ENCODE results near the gene LCAT. TPM values are rescaled to one million over a fixed set of nuclear protein-coding genes. Genes with fewer than 3 reads are reported as not detected.
"Not testable (repeated sequence)": the region's sequence is repeated elsewhere in the genome, so short reads cannot be mapped to it uniquely, and the experiment has no call there.

Gene LCAT
- total RNA-seq, 1 experiment from 2014 or later, result 14.0 TPM

DNA sequence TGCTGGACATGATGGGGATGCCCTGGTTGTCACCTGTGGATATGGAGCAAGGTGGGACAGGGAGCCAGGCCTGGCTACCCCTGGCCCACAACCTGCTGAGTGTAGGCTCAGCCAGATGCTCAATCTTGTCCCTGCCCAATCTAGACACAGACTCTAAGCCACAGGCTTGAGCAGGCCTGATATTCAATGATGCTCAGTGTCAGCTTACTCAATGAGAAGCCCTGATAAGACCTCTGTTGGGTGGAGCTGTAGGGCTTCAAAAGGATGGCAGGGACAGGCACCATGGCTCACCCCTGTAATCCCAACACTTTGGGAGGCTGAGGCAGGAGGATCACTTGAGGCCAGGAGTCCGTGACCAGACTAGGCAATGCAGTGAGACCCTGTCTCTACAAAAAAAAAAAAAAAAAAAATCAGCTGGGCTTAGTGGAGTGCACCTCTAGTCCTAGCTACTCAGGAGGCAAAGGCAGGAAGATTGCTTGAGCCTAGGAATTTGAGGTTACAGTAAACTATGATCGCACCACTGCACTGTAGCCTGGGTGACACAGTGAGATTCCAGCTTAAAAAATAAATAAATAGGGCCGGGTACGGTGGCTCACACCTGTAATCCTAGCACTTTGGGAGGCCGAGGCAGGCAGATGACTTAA is 3.4 kb downstream of the LCAT start:
- in situ Hi-C loops (cut with HindIII; ENCODE audit: low pct_unique_long_range_greater_than_20kb, low sequenced_read_pairs) (no loop called here), intact Hi-C loops (cut with micrococcal nuclease; ENCODE audit: unreplicated experiment) (no loop called here)
- H3K9me3 ChIP-seq (ENCODE audit: control insufficient read depth, insufficient read depth, low read depth, low read length), result no peaks in the 10 kb centered on the region
- H3K27ac ChIP-seq (ENCODE audit: low read length), result no peak overlapping the region
- no peak overlapping the region for H3K4me3 ChIP-seq (ENCODE audit: low read depth in 2 of 2, low read length in 2 of 2)
- CTCF ChIA-PET, result no interaction called here
- no peak for TF ChIP-seq TCF7L2 (IDR thresholded peaks at IDR 0.05; ENCODE audit: low read depth, low read length)
- TF ChIP-seq POLR2AphosphoS5 (IDR thresholded peaks at IDR 0.05; ENCODE audit: low read depth, low read length), result no peak
- no peak for TF ChIP-seq SIN3A (IDR thresholded peaks at IDR 0.05; ENCODE audit: borderline replicate concordance, insufficient read depth, low read depth, low read length)
- TF ChIP-seq, protein P1, sequence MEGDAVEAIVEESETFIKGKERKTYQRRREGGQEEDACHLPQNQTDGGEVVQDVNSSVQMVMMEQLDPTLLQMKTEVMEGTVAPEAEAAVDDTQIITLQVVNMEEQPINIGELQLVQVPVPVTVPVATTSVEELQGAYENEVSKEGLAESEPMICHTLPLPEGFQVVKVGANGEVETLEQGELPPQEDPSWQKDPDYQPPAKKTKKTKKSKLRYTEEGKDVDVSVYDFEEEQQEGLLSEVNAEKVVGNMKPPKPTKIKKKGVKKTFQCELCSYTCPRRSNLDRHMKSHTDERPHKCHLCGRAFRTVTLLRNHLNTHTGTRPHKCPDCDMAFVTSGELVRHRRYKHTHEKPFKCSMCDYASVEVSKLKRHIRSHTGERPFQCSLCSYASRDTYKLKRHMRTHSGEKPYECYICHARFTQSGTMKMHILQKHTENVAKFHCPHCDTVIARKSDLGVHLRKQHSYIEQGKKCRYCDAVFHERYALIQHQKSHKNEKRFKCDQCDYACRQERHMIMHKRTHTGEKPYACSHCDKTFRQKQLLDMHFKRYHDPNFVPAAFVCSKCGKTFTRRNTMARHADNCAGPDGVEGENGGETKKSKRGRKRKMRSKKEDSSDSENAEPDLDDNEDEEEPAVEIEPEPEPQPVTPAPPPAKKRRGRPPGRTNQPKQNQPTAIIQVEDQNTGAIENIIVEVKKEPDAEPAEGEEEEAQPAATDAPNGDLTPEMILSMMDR (IDR thresholded peaks at IDR 0.05), result no peak
- TF ChIP-seq, protein P2, sequence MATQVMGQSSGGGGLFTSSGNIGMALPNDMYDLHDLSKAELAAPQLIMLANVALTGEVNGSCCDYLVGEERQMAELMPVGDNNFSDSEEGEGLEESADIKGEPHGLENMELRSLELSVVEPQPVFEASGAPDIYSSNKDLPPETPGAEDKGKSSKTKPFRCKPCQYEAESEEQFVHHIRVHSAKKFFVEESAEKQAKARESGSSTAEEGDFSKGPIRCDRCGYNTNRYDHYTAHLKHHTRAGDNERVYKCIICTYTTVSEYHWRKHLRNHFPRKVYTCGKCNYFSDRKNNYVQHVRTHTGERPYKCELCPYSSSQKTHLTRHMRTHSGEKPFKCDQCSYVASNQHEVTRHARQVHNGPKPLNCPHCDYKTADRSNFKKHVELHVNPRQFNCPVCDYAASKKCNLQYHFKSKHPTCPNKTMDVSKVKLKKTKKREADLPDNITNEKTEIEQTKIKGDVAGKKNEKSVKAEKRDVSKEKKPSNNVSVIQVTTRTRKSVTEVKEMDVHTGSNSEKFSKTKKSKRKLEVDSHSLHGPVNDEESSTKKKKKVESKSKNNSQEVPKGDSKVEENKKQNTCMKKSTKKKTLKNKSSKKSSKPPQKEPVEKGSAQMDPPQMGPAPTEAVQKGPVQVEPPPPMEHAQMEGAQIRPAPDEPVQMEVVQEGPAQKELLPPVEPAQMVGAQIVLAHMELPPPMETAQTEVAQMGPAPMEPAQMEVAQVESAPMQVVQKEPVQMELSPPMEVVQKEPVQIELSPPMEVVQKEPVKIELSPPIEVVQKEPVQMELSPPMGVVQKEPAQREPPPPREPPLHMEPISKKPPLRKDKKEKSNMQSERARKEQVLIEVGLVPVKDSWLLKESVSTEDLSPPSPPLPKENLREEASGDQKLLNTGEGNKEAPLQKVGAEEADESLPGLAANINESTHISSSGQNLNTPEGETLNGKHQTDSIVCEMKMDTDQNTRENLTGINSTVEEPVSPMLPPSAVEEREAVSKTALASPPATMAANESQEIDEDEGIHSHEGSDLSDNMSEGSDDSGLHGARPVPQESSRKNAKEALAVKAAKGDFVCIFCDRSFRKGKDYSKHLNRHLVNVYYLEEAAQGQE (IDR thresholded peaks at IDR 0.05; ENCODE audit: insufficient read depth in 1 of 2, low read depth in 2 of 2, low read length in 1 of 2), result no peak
- H3K36me3 ChIP-seq (ENCODE audit: control insufficient read depth, insufficient read depth, low read length), result peaks cover 2% of the 10 kb centered on the region; the same call in 1 of the 2 replicates
- ATAC-seq (no peak), DNase-seq (ENCODE audit: low read depth, low spot score) (no peak)
- H3K4me1 ChIP-seq (ENCODE audit: control insufficient read depth, insufficient read depth, low read length), result peaks cover 4% of the 10 kb centered on the region; the same call in 1 of the 2 replicates
- POLR2A ChIA-PET, result no interaction called here
- H3K27me3 ChIP-seq (ENCODE audit: control insufficient read depth, insufficient read depth, low read length), result no peaks in the 10 kb centered on the region
- BruUV-seq (replicated peaks), result no TSS peak

DNA sequence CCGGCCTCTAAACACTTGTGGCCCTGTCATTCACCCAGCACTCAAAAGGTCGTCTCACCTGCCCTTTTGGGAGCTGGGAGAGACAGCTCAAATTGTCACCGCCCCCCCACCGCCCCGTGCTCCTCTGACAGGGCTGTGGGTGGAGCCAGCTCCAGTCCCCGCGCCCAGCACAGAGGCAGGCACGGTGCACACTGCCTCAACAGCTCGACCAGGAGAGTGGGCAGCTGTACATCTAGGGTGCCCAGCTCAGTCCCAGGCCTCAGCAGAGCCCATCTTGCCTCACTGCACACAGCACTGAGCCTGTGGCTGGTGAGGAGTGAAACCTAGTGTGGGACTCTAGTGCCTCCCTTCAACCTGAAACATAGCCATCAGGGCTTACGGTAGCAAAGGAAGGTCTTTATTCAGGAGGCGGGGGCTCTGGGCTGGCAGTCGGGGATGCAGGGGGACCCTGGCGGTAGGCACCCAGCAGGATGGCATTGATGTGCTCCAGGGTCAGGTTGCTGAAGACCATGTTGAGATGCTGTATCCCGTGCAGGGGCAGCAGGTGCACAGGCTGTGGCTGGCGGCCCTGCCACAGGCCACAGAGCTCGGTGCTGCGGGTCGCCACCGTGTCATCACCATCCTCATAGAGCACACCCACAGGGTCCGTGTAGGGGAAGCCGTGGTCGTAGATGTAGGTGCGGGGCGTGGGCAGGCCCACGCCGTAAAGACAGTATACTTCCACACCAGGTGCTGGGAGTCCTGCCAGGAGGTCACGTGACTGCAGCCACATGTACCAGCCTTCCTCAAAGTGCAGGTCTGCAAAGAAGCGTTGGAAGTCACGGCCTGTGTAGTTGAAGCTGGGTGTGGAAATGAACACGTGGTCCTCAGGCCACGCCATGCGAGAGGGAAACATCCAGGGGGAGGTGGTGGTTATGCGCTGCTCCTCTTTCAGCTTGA is 4.1 kb downstream of the LCAT start:
- in situ Hi-C loops (cut with HindIII; ENCODE audit: low pct_unique_long_range_greater_than_20kb, low sequenced_read_pairs), result no loop called here
- ChIA-PET POLR2A (no interaction called here), CTCF (interaction anchor here (0.7 kb wide), 1 partner anchor 12 kb away, joined by 3 read pairs; no protein-coding TSS in a partner anchor)
- intact Hi-C loops (cut with micrococcal nuclease; ENCODE audit: unreplicated experiment), result no loop called here
- H3K27ac ChIP-seq (ENCODE audit: low read length), result no peak overlapping the region
- H3K9me3 ChIP-seq (ENCODE audit: control insufficient read depth, insufficient read depth, low read depth, low read length), result no peaks in the 10 kb centered on the region
- no peak overlapping the region for H3K4me3 ChIP-seq (ENCODE audit: low read depth in 2 of 2, low read length in 2 of 2)
- H3K4me1 ChIP-seq (ENCODE audit: control insufficient read depth, insufficient read depth, low read length), result peaks cover 4% of the 10 kb centered on the region; the same call in 1 of the 2 replicates
- no peak for ATAC-seq
- peaks cover 2% of the 10 kb centered on the region; the same call in 1 of the 2 replicates for H3K36me3 ChIP-seq (ENCODE audit: control insufficient read depth, insufficient read depth, low read length)
- no peak for DNase-seq (ENCODE audit: low read depth, low spot score)
- TF ChIP-seq, protein P1 (IDR thresholded peaks at IDR 0.05), result no peak
- TF ChIP-seq TCF7L2 (IDR thresholded peaks at IDR 0.05; ENCODE audit: low read depth, low read length), result no peak
- TF ChIP-seq POLR2AphosphoS5 (IDR thresholded peaks at IDR 0.05; ENCODE audit: low read depth, low read length), result no peak; the same call in 1 of the 2 replicates
- no peak for TF ChIP-seq SIN3A (IDR thresholded peaks at IDR 0.05; ENCODE audit: borderline replicate concordance, insufficient read depth, low read depth, low read length)
- TF ChIP-seq, protein P2 (IDR thresholded peaks at IDR 0.05; ENCODE audit: insufficient read depth in 1 of 2, low read depth in 2 of 2, low read length in 1 of 2), result no peak
- no peaks in the 10 kb centered on the region for H3K27me3 ChIP-seq (ENCODE audit: control insufficient read depth, insufficient read depth, low read length)
- BruUV-seq (replicated peaks), result no TSS peak

DNA sequence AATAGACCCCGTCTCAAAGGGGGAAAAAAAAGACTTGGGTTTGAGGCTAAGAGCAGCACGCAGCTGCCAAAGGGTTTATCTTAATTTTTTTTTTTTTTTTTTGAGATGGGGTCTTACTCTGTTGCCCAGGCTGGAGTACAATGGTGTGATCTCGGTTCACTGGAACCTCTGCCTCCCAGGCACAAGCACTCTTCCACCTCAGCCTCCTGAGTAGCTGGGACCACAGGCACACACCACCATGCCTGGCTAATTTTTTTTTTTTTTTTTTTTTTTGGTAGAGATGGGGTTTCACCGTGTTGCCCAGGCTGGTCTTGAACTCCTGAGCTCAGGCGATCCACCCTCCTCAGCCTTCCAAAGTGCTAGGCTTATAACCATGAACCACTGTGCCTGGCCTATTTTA is 6.2 kb downstream of the LCAT start:
- H3K9me3 ChIP-seq (ENCODE audit: control insufficient read depth, insufficient read depth, low read depth, low read length); CTCF ChIA-PET; ATAC-seq; intact Hi-C loops (cut with micrococcal nuclease; ENCODE audit: unreplicated experiment); H3K27me3 ChIP-seq (ENCODE audit: control insufficient read depth, insufficient read depth, low read length); H3K36me3 ChIP-seq (ENCODE audit: control insufficient read depth, insufficient read depth, low read length); in situ Hi-C loops (cut with HindIII; ENCODE audit: low pct_unique_long_range_greater_than_20kb, low sequenced_read_pairs); H3K4me1 ChIP-seq (ENCODE audit: control insufficient read depth, insufficient read depth, low read length); DNase-seq (ENCODE audit: low read depth, low spot score); H3K4me3 ChIP-seq (ENCODE audit: low read depth in 2 of 2, low read length in 2 of 2); H3K27ac ChIP-seq (ENCODE audit: low read length); BruUV-seq (replicated peaks): not testable (repeated sequence)
- POLR2A ChIA-PET, result interaction anchor here (0.7 kb wide), 1 partner anchor 202 kb away, joined by 12 read pairs; no protein-coding TSS in a partner anchor
